Measurements from ENCODE around the gene LCN15. TPM values are rescaled to one million over a fixed set of nuclear protein-coding genes. Genes with fewer than 3 reads are reported as not detected.

LCN15 gene
- total and polyA plus RNA-seq, 2 of the 13 experiments (the other 11 are each of a cell fraction or from before 2014, with no cell fraction given): 1.3 to 53.7 TPM

DNA sequence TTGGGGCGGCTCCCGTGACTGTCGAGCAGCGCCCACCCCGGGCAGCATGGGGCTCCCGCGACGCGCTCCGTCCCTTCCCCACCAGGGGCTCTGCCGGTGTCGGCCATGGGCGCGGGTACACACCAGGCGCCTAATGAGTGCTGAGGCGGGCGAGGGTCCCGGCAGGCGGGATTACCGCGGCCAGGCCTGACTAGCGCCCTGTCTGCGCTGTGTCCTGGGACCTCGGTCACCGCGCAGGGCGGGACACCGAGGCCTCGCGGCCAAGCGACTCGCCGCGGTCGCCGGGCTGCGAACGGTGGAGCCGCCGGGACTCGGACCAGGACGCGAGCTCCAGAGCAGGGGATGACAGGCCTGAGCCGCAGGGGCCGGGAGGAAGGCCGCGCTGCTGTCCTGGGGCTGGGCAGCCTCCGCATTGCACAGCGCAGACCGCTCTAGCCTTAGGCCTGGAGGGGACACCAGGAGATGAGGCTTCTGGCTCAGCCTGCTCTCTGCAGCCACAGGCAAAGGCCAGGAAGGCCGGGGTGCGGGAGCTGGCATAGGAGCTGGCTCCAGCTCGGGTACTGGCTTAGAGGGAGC is 35.7 kb downstream of the LCN15 start (continued):
- TF ChIP-seq, protein P1, sequence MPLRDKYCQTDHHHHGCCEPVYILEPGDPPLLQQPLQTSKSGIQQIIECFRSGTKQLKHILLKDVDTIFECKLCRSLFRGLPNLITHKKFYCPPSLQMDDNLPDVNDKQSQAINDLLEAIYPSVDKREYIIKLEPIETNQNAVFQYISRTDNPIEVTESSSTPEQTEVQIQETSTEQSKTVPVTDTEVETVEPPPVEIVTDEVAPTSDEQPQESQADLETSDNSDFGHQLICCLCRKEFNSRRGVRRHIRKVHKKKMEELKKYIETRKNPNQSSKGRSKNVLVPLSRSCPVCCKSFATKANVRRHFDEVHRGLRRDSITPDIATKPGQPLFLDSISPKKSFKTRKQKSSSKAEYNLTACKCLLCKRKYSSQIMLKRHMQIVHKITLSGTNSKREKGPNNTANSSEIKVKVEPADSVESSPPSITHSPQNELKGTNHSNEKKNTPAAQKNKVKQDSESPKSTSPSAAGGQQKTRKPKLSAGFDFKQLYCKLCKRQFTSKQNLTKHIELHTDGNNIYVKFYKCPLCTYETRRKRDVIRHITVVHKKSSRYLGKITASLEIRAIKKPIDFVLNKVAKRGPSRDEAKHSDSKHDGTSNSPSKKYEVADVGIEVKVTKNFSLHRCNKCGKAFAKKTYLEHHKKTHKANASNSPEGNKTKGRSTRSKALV (CRISPR knock-in tag; IDR thresholded peaks at IDR 0.05): peak; percentile 90
- TF ChIP-seq PPARG (CRISPR knock-in tag; conservative IDR thresholded peaks at IDR 0.05) (no peak), ZNF850 (CRISPR knock-in tag; conservative IDR thresholded peaks at IDR 0.05) (peak; percentile 97), ZNF556 (CRISPR knock-in tag; IDR thresholded peaks at IDR 0.05; ENCODE audit: borderline replicate concordance) (0 out of 2 replicates have a peak, but pooled peaks have one; percentile 17), SNAI1 (CRISPR knock-in tag; IDR thresholded peaks at IDR 0.05; ENCODE audit: borderline replicate concordance) (no peak), RARA (CRISPR knock-in tag; IDR thresholded peaks at IDR 0.05) (no peak), ZNF766 (CRISPR knock-in tag; IDR thresholded peaks at IDR 0.05; ENCODE audit: borderline replicate concordance) (no peak), FOXK1 (CRISPR knock-in tag; IDR thresholded peaks at IDR 0.05; ENCODE audit: borderline replicate concordance, low read depth) (peak; percentile 11; the same call in 1 of the 2 replicates), ZNF768 (CRISPR knock-in tag; IDR thresholded peaks at IDR 0.05) (peak; percentile 54; the same call in 1 of the 2 replicates), ZNF468 (CRISPR knock-in tag; IDR thresholded peaks at IDR 0.05) (peak; percentile 64; the same call in 1 of the 2 replicates), TP53 (CRISPR knock-in tag; conservative IDR thresholded peaks at IDR 0.05) (no peak), FOXK2 (IDR thresholded peaks at IDR 0.05) (no peak), ZNF788 (CRISPR knock-in tag; IDR thresholded peaks at IDR 0.05; ENCODE audit: borderline replicate concordance) (peak; percentile 70; the same call in 1 of the 2 replicates), SP2 (CRISPR knock-in tag; IDR thresholded peaks at IDR 0.05) (0 out of 2 replicates have a peak, but pooled peaks have one; percentile 9), ZNF547 (CRISPR knock-in tag; IDR thresholded peaks at IDR 0.05) (peak; percentile 56; the same call in 1 of the 2 replicates), REXO4 (CRISPR knock-in tag; IDR thresholded peaks at IDR 0.05; ENCODE audit: borderline replicate concordance) (peak; percentile 76), ZSCAN29 (CRISPR knock-in tag; conservative IDR thresholded peaks at IDR 0.05) (no peak), TFDP2 (CRISPR knock-in tag; IDR thresholded peaks at IDR 0.05) (0 out of 2 replicates have a peak, but pooled peaks have one; percentile 3), MBD4 (IDR thresholded peaks at IDR 0.05; ENCODE audit: borderline replicate concordance, low read length) (no peak), ETV6 (CRISPR knock-in tag; conservative IDR thresholded peaks at IDR 0.05) (0 out of 2 replicates have a peak, but pooled peaks have one; percentile 23)
- TF ChIP-seq, protein P2, sequence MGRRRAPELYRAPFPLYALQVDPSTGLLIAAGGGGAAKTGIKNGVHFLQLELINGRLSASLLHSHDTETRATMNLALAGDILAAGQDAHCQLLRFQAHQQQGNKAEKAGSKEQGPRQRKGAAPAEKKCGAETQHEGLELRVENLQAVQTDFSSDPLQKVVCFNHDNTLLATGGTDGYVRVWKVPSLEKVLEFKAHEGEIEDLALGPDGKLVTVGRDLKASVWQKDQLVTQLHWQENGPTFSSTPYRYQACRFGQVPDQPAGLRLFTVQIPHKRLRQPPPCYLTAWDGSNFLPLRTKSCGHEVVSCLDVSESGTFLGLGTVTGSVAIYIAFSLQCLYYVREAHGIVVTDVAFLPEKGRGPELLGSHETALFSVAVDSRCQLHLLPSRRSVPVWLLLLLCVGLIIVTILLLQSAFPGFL (CRISPR knock-in tag; IDR thresholded peaks at IDR 0.05): no peak
- TF ChIP-seq, protein P3, sequence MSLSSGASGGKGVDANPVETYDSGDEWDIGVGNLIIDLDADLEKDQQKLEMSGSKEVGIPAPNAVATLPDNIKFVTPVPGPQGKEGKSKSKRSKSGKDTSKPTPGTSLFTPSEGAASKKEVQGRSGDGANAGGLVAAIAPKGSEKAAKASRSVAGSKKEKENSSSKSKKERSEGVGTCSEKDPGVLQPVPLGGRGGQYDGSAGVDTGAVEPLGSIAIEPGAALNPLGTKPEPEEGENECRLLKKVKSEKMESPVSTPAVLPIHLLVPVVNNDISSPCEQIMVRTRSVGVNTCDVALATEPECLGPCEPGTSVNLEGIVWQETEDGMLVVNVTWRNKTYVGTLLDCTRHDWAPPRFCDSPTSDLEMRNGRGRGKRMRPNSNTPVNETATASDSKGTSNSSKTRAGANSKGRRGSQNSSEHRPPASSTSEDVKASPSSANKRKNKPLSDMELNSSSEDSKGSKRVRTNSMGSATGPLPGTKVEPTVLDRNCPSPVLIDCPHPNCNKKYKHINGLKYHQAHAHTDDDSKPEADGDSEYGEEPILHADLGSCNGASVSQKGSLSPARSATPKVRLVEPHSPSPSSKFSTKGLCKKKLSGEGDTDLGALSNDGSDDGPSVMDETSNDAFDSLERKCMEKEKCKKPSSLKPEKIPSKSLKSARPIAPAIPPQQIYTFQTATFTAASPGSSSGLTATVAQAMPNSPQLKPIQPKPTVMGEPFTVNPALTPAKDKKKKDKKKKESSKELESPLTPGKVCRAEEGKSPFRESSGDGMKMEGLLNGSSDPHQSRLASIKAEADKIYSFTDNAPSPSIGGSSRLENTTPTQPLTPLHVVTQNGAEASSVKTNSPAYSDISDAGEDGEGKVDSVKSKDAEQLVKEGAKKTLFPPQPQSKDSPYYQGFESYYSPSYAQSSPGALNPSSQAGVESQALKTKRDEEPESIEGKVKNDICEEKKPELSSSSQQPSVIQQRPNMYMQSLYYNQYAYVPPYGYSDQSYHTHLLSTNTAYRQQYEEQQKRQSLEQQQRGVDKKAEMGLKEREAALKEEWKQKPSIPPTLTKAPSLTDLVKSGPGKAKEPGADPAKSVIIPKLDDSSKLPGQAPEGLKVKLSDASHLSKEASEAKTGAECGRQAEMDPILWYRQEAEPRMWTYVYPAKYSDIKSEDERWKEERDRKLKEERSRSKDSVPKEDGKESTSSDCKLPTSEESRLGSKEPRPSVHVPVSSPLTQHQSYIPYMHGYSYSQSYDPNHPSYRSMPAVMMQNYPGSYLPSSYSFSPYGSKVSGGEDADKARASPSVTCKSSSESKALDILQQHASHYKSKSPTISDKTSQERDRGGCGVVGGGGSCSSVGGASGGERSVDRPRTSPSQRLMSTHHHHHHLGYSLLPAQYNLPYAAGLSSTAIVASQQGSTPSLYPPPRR (CRISPR knock-in tag; IDR thresholded peaks at IDR 0.05; ENCODE audit: borderline replicate concordance): 0 out of 2 replicates have a peak, but pooled peaks have one; percentile 14
